Tibial artery (tissue), 4 donors: ENCODE data around the gene GNB1.

Experiments used
- DNase-seq, 2 donors: peaks; one replicate each; pipeline ENCODE4 v3.0.0-alpha.2; 2019
- H3K27ac ChIP-seq, 2 donors: fragments of 200-600 bp; sonication (generic) in 1 of 2; 1 replicate in 1 of 2; 2 replicates in 1 of 2; pipeline ENCODE4 v1.5.1; 2018 to 2019; ENCODE audit warnings: mild to moderate bottlenecking in 1 of 2
- H3K27me3 ChIP-seq, 2 donors: fragments of 200-600 bp; sonication (generic) in 1 of 2; one replicate each; pipeline versions ENCODE4 v1.5.1 to v1.6.0; 2016 to 2019
- H3K36me3 ChIP-seq, 3 donors: fragments of 200-600 bp; sonication (generic) in 2 of 3; one replicate each; pipeline ENCODE4 v1.5.1; 2016 to 2019; ENCODE audit warnings: mild to moderate bottlenecking in 2 of 3
- H3K4me1 ChIP-seq, 4 donors: fragments of 200-600 bp; sonication (generic) in 2 of 4; 1 replicate in 3 of 4; 2 replicates in 1 of 4; pipeline ENCODE4 v1.5.1; 2016 to 2019
- H3K4me3 ChIP-seq, 2 donors: fragments of 200-600 bp; sonication (generic) in 1 of 2; 1 replicate in 1 of 2; 2 replicates in 1 of 2; pipeline ENCODE4 v1.5.1; 2018 to 2019; ENCODE audit warnings: mild to moderate bottlenecking in 2 of 2
- H3K9me3 ChIP-seq, 3 donors: fragments of 200-600 bp; sonication (generic) in 1 of 3; one replicate each; pipeline ENCODE4 v1.5.1; 2016 to 2019
- intact Hi-C: fragments of 100-400 bp; cut with DNase I; formaldehyde crosslinking; loops from one replicate; pipeline ENCODE4 v1.15.0; 2023; ENCODE audit warnings: low total_unique reads
- TF ChIP-seq, protein P1 (sequence below), 2 experiments: fragments of 200-600 bp in 1 of 2; fragments of 450-650 bp in 1 of 2; IDR thresholded peaks; one replicate each; pipeline ENCODE4 v1.5.1; 2017 to 2019; ENCODE audit warnings: antibody characterized with exemption in 2 of 2, mild to moderate bottlenecking in 1 of 2, moderate library complexity in 1 of 2

Gene GNB1

DNA sequence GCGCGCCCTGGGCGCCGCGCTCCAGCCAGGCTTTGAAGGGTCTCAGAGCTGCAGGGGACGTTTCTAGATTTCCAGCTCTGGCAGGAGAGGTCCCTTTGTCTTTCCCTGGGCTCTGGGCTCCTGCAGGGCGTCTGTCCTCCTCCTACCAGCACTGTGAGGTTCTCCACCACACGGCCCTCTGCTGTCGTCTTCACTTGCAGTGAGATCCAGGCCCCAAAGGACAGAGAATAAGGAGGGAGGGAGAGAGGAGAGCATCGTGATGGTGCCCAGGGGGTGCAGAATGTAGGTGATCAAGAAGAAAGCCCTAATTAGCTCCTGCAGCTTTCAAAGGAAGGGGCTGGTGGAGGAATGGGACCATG is 4.2 kb upstream of the GNB1 start:
- Histone ChIP-seq H3K36me3 (no peaks in the 10 kb centered on the region), H3K27ac (no peak overlapping the region), H3K4me1 (peaks cover 0 to 29% (median 26%) of the 10 kb centered on the region in 4 donors), H3K27me3 (peaks cover 0 to 22% of the 10 kb centered on the region in 2 donors), H3K9me3 (no peaks in the 10 kb centered on the region), H3K4me3 (no peak overlapping the region)
- intact Hi-C loops = loop anchor here (10.0 kb wide), 1 partner anchor 110 kb away; no protein-coding TSS in a partner anchor
- TF ChIP-seq, protein P1, sequence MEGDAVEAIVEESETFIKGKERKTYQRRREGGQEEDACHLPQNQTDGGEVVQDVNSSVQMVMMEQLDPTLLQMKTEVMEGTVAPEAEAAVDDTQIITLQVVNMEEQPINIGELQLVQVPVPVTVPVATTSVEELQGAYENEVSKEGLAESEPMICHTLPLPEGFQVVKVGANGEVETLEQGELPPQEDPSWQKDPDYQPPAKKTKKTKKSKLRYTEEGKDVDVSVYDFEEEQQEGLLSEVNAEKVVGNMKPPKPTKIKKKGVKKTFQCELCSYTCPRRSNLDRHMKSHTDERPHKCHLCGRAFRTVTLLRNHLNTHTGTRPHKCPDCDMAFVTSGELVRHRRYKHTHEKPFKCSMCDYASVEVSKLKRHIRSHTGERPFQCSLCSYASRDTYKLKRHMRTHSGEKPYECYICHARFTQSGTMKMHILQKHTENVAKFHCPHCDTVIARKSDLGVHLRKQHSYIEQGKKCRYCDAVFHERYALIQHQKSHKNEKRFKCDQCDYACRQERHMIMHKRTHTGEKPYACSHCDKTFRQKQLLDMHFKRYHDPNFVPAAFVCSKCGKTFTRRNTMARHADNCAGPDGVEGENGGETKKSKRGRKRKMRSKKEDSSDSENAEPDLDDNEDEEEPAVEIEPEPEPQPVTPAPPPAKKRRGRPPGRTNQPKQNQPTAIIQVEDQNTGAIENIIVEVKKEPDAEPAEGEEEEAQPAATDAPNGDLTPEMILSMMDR (IDR thresholded peaks at IDR 0.05) = no peak
- DNase-seq = no peak

DNA sequence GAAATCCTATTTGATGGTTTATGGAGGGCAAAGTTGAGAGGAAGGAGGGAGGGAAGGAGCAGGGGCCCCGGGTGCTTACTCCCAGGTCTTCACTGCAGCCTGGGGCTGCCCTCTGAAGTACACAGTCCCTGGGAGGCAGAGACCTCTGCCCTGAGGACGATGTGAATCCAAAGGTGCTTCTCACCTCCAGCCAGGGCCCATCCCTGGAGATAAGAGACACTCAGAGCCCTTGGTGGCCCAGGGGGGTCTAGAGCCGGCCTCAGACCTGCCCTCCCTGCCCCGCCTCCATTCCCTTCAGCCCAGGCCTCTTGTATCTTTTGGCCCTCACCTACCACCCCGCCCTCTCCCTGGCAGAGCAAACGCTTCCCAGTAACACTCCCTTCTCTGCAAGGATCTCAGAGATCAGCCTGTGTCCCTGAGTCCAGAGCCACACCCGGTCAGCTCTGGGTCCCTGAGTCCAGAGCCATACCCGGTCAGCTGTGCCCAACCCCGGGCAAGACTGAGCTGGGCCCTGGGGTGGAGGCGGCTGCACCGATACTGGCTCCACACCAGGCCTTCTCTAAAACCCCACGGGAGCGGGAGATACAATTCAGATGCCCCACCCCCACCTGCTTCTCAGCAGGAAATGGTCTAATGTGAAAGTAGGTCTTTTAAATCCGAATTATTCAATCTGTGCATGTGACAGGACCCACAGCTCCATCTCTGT is 3.6 kb upstream of the GNB1 start:
- Histone ChIP-seq H3K4me3 (no peak overlapping the region), H3K9me3 (no peaks in the 10 kb centered on the region), H3K4me1 (peaks cover 0 to 32% (median 27%) of the 10 kb centered on the region in 4 donors), H3K36me3 (no peaks in the 10 kb centered on the region), H3K27ac (no peak overlapping the region), H3K27me3 (peaks cover 0 to 17% of the 10 kb centered on the region in 2 donors)
- intact Hi-C loops = loop anchor here (10.0 kb wide), 1 partner anchor 110 kb away; no protein-coding TSS in a partner anchor
- no peak for DNase-seq
- TF ChIP-seq, protein P1 (IDR thresholded peaks at IDR 0.05) = no peak

DNA sequence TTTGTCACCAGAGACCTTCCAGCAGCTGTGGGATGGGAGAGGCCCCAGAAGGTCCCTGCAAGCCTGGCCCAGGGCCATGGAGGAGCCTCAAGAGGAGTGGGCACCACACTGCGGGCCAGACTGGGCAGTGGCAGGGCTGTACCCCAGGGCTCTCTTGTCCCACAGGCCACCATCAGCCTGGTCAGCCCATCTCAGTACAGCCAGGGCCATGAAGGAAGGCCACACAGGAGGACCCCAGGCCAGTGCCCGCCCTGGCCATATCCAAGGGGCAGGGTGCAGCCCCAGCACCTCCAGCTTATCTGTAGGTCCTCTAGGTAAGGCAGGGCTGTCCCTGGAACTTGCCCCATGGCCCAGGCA is 3.1 kb upstream of the GNB1 start:
- no peak for DNase-seq
- TF ChIP-seq, protein P1 (IDR thresholded peaks at IDR 0.05) = no peak
- H3K36me3 ChIP-seq = no peaks in the 10 kb centered on the region
- intact Hi-C loops = loop anchor here (10.0 kb wide), 1 partner anchor 109 kb away; no protein-coding TSS in a partner anchor
- peaks cover 0 to 37% (median 31%) of the 10 kb centered on the region in 4 donors for H3K4me1 ChIP-seq
- H3K9me3 ChIP-seq = no peaks in the 10 kb centered on the region
- peaks cover 0 to 13% of the 10 kb centered on the region in 2 donors for H3K27me3 ChIP-seq
- H3K4me3 ChIP-seq = no peak overlapping the region
- H3K27ac ChIP-seq = no peak overlapping the region

DNA sequence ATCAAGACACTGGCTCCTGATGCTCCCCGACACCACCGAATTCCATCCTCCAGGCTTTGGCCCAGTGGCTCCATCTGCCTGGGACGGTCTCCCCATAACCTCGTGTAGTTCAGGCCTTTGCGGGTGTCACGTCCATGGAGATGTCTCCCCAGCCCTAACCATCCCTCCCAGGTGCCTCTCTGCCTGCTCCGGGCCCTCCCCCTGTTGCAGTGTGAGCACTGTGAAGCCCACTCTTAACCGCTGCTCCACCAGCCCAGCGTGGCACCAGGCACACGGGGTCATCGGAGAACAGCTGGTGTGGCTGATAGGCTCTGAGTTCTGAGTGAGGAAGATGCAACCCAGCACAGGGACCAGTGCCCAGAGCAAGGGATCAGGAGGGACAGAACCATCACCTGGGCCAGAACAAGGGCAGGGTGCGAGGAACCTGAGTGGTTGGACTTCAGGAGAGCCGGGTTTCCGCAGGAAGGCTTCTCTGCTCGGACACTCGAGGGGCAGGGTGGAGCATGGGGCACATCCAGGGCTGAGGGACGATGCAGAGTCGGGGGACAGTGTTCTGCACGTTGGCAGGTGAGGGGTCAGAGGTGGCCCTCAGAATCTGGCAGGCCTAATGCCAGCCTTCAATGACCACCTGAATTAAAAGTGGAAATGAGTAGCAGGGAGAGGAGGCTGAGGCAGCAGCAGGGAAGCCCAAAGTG is 2.6 kb upstream of the GNB1 start:
- no peak overlapping the region for H3K4me3 ChIP-seq
- H3K27ac ChIP-seq = no peak overlapping the region
- TF ChIP-seq, protein P1 (IDR thresholded peaks at IDR 0.05) = no peak
- intact Hi-C loops = loop anchor here (10.0 kb wide), 1 partner anchor 109 kb away; no protein-coding TSS in a partner anchor
- no peak for DNase-seq
- H3K4me1 ChIP-seq = peaks cover 0 to 42% (median 35%) of the 10 kb centered on the region in 4 donors
- peaks cover 0 to 13% of the 10 kb centered on the region in 2 donors for H3K27me3 ChIP-seq
- H3K36me3 ChIP-seq = no peaks in the 10 kb centered on the region
- no peaks in the 10 kb centered on the region for H3K9me3 ChIP-seq

DNA sequence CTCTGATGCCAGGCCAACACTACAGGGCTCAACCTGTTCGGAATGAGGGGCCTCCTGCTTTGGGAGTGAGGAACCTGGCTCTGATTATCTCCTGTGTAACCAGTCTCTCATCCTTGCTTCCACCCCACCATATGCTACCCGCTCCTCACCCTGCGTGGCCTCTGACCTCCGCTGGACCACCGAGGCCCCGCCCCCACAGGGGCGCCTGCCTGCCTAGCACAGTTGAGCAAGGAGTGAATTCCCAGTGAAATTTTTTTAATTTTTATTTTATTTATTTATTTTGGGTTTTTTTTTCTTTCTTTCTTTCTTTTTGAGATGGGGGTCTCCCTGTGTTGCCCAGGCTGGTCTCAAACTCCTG is 1.9 kb upstream of the GNB1 start:
- DNase-seq = no peak
- TF ChIP-seq, protein P1 (IDR thresholded peaks at IDR 0.05) = no peak
- Histone ChIP-seq H3K9me3 (no peaks in the 10 kb centered on the region), H3K27me3 (peaks cover 0 to 13% of the 10 kb centered on the region in 2 donors), H3K27ac (peak overlapping the region in 1 of 2 donors; percentile 92), H3K36me3 (no peaks in the 10 kb centered on the region), H3K4me1 (peaks cover 0 to 49% (median 40%) of the 10 kb centered on the region in 4 donors), H3K4me3 (peak overlapping the region in 1 of 2 donors; percentile 90)
- intact Hi-C loops = loop anchor here (10.0 kb wide), 1 partner anchor 108 kb away; no protein-coding TSS in a partner anchor
